ENCODE results near the gene ZBTB34.

The ZBTB34 gene

DNA sequence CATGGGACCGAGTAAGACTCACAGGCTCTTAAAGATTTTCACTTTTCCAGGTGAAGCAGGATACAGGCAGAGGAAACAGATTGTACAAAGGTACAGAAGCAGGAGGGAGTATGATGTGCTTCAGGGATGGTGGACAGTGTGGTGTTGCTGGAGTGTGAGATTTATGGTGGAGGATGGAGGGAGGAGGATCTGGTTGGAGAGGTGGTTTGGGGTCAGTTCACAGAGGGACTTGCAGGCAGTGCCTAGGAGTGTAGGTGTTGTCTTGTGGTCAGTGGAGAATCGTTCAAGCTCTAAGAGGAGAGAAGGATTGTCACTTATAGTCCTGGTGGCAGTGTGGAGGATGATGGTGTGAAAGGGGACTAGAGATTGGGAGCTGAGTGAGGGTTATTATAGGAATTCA lies 65.9 kb downstream of the ZBTB34 start:
- DNase-seq (ENCODE audit: low read depth): no peak

- no peak for DNase-seq (ENCODE audit: low read depth)
Measured at GRCh38 chr9:126927419-126927818, 67.0 kb downstream of the ZBTB34 start.

DNA sequence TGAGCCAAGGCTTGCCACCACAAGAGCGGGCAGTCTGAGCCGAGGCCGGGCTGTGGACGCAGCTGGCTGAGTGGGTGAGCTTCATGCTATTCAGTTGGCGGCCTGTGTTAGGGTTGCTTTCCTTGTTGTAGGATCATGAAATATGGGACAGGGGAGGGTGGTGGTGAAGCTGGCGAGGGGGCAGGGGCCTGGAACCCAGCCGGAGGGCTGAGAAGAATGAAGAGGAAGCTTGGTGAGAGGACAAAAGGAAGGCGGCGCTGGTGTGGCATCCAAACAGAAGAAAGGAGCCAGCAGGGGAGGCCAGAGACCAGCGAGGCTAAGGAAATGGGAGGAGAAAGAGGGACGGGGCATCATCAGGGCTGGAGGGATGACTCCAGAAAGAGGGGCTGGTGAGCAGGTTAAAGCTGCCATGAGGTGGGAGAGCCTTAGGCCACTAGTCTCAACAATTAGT lies 72.5 kb downstream of the ZBTB34 start:
- DNase-seq (ENCODE audit: low read depth): no peak

- no peak for DNase-seq (ENCODE audit: low read depth)
Measured at GRCh38 chr9:126933334-126933980, 73.0 kb downstream of the ZBTB34 start.

DNA sequence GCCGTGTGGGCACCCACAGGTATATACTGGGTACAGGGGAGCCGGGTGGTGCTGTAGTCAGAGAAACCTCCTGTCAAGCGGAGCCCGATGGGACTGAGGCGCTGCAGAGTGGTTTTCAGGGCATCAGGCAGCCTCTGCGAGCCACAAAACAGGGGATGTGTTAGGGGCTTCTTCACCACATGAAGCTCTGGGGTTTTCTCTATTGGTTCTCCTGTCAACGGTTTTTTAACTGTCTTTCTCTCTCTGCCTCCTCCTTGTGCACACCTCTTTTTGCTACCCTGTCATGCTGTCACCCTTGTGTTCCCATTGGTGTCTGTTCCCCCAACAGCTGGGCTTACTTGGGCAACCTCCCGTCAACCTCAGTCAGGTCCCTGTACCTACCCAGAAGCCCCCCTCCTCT lies 74.0 kb downstream of the ZBTB34 start:
- no peak for DNase-seq (ENCODE audit: low read depth)

Data from stimulated activated CD8-positive, alpha-beta memory T cell treated with anti-CD3 and anti-CD28 coated beads, Interleukin-15, amount 100 ng/mL, for 24 hours (primary cell).